ENCODE results near the gene KDM4C.

The KDM4C gene

GRCh38 chr9:7088611-7089010 is 330.8 kb downstream of the KDM4C start:
- TF ChIP-seq, protein P1, sequence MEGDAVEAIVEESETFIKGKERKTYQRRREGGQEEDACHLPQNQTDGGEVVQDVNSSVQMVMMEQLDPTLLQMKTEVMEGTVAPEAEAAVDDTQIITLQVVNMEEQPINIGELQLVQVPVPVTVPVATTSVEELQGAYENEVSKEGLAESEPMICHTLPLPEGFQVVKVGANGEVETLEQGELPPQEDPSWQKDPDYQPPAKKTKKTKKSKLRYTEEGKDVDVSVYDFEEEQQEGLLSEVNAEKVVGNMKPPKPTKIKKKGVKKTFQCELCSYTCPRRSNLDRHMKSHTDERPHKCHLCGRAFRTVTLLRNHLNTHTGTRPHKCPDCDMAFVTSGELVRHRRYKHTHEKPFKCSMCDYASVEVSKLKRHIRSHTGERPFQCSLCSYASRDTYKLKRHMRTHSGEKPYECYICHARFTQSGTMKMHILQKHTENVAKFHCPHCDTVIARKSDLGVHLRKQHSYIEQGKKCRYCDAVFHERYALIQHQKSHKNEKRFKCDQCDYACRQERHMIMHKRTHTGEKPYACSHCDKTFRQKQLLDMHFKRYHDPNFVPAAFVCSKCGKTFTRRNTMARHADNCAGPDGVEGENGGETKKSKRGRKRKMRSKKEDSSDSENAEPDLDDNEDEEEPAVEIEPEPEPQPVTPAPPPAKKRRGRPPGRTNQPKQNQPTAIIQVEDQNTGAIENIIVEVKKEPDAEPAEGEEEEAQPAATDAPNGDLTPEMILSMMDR (IDR thresholded peaks at IDR 0.05) = no peak
- no peaks in the 10 kb centered on the region for H3K27me3 ChIP-seq (ENCODE audit: control insufficient read depth, insufficient read depth, low read length)
- no peak overlapping the region for H3K4me2 ChIP-seq (ENCODE audit: low read length)
- no peak overlapping the region for H3K27ac ChIP-seq
- H3K4me3 ChIP-seq (ENCODE audit: low read depth, low read length) = no peak overlapping the region
- H3K4me1 ChIP-seq = no peaks in the 10 kb centered on the region
- H3K36me3 ChIP-seq (ENCODE audit: control insufficient read depth, insufficient read depth, low read length) = no peaks in the 10 kb centered on the region
- no peak overlapping the region for H2AFZ ChIP-seq
- H3K9me3 ChIP-seq (ENCODE audit: control insufficient read depth, low read length) = no peaks in the 10 kb centered on the region
- H3K79me2 ChIP-seq = no peaks in the 10 kb centered on the region
- no peak overlapping the region for H3K9ac ChIP-seq

GRCh38 chr9:7089406-7090193 is 331.8 kb downstream of the KDM4C start:
- Histone ChIP-seq H3K79me2 (no peaks in the 10 kb centered on the region), H3K4me1 (peaks cover 3% of the 10 kb centered on the region), H3K9me3 (ENCODE audit: control insufficient read depth, low read length) (no peaks in the 10 kb centered on the region), H3K9ac (no peak overlapping the region), H3K27ac (no peak overlapping the region), H3K27me3 (ENCODE audit: control insufficient read depth, insufficient read depth, low read length) (no peaks in the 10 kb centered on the region), H2AFZ (no peak overlapping the region), H3K36me3 (ENCODE audit: control insufficient read depth, insufficient read depth, low read length) (no peaks in the 10 kb centered on the region), H3K4me3 (ENCODE audit: low read depth, low read length) (no peak overlapping the region), H3K4me2 (ENCODE audit: low read length) (no peak overlapping the region)
- TF ChIP-seq, protein P1 (IDR thresholded peaks at IDR 0.05) = no peak

DNA sequence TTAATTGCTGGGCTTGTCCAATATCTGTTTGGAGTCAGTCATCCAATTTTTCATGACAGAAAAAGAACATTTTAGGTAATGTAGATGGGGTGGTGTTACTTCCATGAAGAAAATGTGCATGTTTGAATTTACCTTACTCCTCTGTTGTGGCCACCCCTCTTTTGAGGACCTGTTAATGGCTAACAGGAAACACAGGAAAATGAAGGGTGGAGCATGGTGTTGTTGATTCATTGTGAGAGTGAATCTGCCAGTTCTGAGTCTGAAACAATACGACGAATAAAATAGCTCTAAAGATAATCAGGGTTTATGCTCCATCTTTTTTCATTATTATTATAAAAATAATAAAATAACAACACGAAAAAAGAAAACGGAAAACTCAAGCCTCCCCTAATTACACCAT is 335.3 kb downstream of the KDM4C start:
- Histone ChIP-seq H3K27ac (no peak overlapping the region), H3K4me2 (ENCODE audit: low read length) (no peak overlapping the region), H3K9ac (no peak overlapping the region), H3K4me3 (ENCODE audit: low read depth, low read length) (no peak overlapping the region), H2AFZ (no peak overlapping the region), H3K4me1 (peaks cover 3% of the 10 kb centered on the region), H3K9me3 (ENCODE audit: control insufficient read depth, low read length) (no peaks in the 10 kb centered on the region), H3K36me3 (ENCODE audit: control insufficient read depth, insufficient read depth, low read length) (no peaks in the 10 kb centered on the region), H3K27me3 (ENCODE audit: control insufficient read depth, insufficient read depth, low read length) (no peaks in the 10 kb centered on the region), H3K79me2 (no peaks in the 10 kb centered on the region)
- TF ChIP-seq, protein P1 (IDR thresholded peaks at IDR 0.05) = no peak

DNA sequence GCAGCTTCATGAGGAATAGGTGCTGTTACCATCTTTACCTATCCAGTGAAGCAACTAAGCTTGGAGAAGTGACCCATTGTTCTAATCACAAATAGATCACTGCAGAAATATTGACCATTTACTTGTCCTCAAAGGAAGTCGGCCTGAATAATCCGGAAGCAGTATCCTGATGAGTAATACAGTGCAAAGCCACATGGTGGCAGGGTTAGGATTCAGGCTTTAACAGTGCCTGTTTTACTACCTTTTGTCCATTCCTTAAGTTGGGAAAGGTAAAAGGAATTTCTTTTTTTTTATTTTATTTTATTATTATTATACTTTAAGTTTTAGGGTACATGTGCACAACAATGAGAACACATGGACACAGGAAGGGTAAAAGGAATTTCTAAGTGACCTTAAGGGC is 336.3 kb downstream of the KDM4C start:
- Histone ChIP-seq H2AFZ (no peak overlapping the region), H3K27me3 (ENCODE audit: control insufficient read depth, insufficient read depth, low read length) (no peaks in the 10 kb centered on the region), H3K4me3 (ENCODE audit: low read depth, low read length) (no peak overlapping the region), H3K9me3 (ENCODE audit: control insufficient read depth, low read length) (no peaks in the 10 kb centered on the region), H3K4me1 (peaks cover 3% of the 10 kb centered on the region), H3K9ac (no peak overlapping the region), H3K79me2 (no peaks in the 10 kb centered on the region), H3K4me2 (ENCODE audit: low read length) (no peak overlapping the region), H3K36me3 (ENCODE audit: control insufficient read depth, insufficient read depth, low read length) (no peaks in the 10 kb centered on the region), H3K27ac (no peak overlapping the region)
- TF ChIP-seq, protein P1 (IDR thresholded peaks at IDR 0.05) = peak; percentile 13

DNA sequence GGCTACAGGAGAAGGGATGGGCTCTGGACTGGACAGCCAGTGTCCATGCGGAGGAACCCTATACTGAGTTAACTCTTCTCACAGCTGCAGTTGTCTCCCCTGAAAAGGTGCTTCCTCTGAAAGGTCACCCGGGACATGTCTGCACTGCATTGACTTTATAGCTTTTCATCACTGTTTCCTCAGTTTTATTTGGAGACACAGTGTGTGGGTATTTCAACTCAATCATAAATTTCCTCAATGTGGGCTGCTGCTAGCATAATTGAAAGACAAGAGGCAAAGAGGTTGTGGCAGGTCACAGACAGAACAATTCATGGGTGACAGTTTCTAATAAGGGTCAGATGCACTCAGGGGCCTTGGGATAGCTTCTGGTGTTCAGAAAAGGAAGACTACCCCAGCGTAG is 336.8 kb downstream of the KDM4C start:
- Histone ChIP-seq H3K79me2 (no peaks in the 10 kb centered on the region), H3K4me2 (ENCODE audit: low read length) (no peak overlapping the region), H3K9me3 (ENCODE audit: control insufficient read depth, low read length) (no peaks in the 10 kb centered on the region), H3K36me3 (ENCODE audit: control insufficient read depth, insufficient read depth, low read length) (no peaks in the 10 kb centered on the region), H3K9ac (no peak overlapping the region), H3K4me1 (peaks cover 3% of the 10 kb centered on the region), H3K27me3 (ENCODE audit: control insufficient read depth, insufficient read depth, low read length) (no peaks in the 10 kb centered on the region), H2AFZ (no peak overlapping the region), H3K4me3 (ENCODE audit: low read depth, low read length) (no peak overlapping the region), H3K27ac (no peak overlapping the region)
- TF ChIP-seq, protein P1 (IDR thresholded peaks at IDR 0.05) = no peak

All from parathyroid adenoma (tissue), 2 donors.